ENCODE measurements around the gene SPATS2.
A peak's percentile ranks its signal among the peaks of the same experiment; 100 is the strongest.

Gene SPATS2

GRCh38 chr12:49348781-49349180 is 18.5 kb upstream of the SPATS2 start:
- Histone ChIP-seq H3K36me3 (ENCODE audit: insufficient read depth, low read length) (no peaks in the 10 kb centered on the region), H3K4me3 (ENCODE audit: low read length) (no peak overlapping the region), H3K27me3 (ENCODE audit: insufficient read depth, low read length) (peaks cover 31% of the 10 kb centered on the region), H3K9me3 (ENCODE audit: low read length) (no peaks in the 10 kb centered on the region), H2AFZ (ENCODE audit: low read depth, low read length) (no peak overlapping the region), H3K4me1 (ENCODE audit: insufficient read depth, low read length) (peaks cover 41% of the 10 kb centered on the region)

GRCh38 chr12:49349266-49349665 is 18.0 kb upstream of the SPATS2 start:
- no peaks in the 10 kb centered on the region for H3K9me3 ChIP-seq (ENCODE audit: low read length)
- H3K4me1 ChIP-seq (ENCODE audit: insufficient read depth, low read length), result peaks cover 37% of the 10 kb centered on the region
- H3K4me3 ChIP-seq (ENCODE audit: low read length), result no peak overlapping the region
- H3K27me3 ChIP-seq (ENCODE audit: insufficient read depth, low read length), result peaks cover 27% of the 10 kb centered on the region
- no peaks in the 10 kb centered on the region for H3K36me3 ChIP-seq (ENCODE audit: insufficient read depth, low read length)
- H2AFZ ChIP-seq (ENCODE audit: low read depth, low read length), result no peak overlapping the region

GRCh38 chr12:49352351-49352750 is 14.9 kb upstream of the SPATS2 start:
- Histone ChIP-seq H2AFZ (ENCODE audit: low read depth, low read length) (no peak overlapping the region), H3K36me3 (ENCODE audit: insufficient read depth, low read length) (no peaks in the 10 kb centered on the region), H3K4me3 (ENCODE audit: low read length) (no peak overlapping the region)

DNA sequence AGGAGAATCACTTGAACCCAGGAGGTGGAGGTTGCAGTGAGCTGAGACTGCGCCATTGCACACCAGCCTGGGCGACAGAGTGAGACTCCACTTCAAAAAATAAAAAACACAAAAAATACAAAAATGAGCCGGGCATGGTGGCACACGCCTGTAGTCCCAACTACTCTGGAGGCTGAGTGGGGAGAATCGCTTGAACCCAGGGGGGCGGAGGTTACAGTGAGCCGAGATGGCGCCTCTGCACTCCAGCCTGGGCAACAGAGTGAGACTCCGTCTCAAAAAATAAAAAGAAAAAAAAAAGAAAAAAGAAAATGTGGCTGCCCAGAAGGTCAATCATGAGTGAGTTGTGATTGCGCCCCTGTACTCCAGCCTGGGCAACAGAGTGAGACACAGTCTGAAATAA is 11.3 kb upstream of the SPATS2 start:
- Histone ChIP-seq H3K4me3 (ENCODE audit: low read length) (no peak overlapping the region), H3K9me3 (ENCODE audit: low read length) (no peaks in the 10 kb centered on the region), H2AFZ (ENCODE audit: low read depth, low read length) (no peak overlapping the region), H3K4me1 (ENCODE audit: insufficient read depth, low read length) (no peaks in the 10 kb centered on the region), H3K36me3 (ENCODE audit: insufficient read depth, low read length) (no peaks in the 10 kb centered on the region), H3K27me3 (ENCODE audit: insufficient read depth, low read length) (no peaks in the 10 kb centered on the region)

More at GRCh38 chr12:49352351-49352750, 14.9 kb upstream of the SPATS2 start:
- Histone ChIP-seq H3K4me1 (ENCODE audit: insufficient read depth, low read length) (peaks cover 11% of the 10 kb centered on the region), H3K27me3 (ENCODE audit: insufficient read depth, low read length) (peaks cover 9% of the 10 kb centered on the region), H3K9me3 (ENCODE audit: low read length) (no peaks in the 10 kb centered on the region)

DNA sequence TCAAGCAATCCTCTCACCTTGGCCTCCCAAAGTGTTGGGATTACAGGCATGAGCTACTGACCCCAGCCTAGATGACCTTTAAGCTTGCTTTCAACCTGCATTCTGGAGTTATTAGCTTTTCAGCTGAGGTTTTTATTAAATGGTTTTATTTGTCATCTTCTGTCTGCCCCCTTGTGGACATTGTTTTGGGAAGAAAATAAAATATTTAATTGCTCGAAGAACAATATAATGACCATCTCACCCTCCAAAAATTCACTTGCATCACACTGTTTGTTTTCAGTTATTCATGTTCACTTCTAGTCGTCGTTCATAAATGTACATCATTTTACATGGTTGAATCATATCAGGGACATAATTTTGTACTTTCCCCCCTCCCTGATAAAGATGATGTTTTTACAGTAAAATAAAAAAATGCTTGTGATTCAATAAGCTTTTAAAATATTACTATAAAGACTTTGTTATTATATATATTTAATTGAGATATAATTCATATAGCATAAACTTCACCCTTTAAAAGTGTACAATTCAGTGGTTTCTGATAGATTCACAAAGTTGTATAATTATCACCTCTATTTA is 10.1 kb upstream of the SPATS2 start:
- Histone ChIP-seq H3K4me1 (ENCODE audit: insufficient read depth, low read length) (no peaks in the 10 kb centered on the region), H2AFZ (ENCODE audit: low read depth, low read length) (no peak overlapping the region), H3K27me3 (ENCODE audit: insufficient read depth, low read length) (no peaks in the 10 kb centered on the region), H3K4me3 (ENCODE audit: low read length) (no peak overlapping the region), H3K9me3 (ENCODE audit: low read length) (no peaks in the 10 kb centered on the region), H3K36me3 (ENCODE audit: insufficient read depth, low read length) (no peaks in the 10 kb centered on the region)

- Histone ChIP-seq H3K4me1 (ENCODE audit: insufficient read depth, low read length) (no peaks in the 10 kb centered on the region), H3K4me3 (ENCODE audit: low read length) (no peak overlapping the region), H3K27me3 (ENCODE audit: insufficient read depth, low read length) (no peaks in the 10 kb centered on the region), H2AFZ (ENCODE audit: low read depth, low read length) (no peak overlapping the region), H3K9me3 (ENCODE audit: low read length) (no peaks in the 10 kb centered on the region), H3K36me3 (ENCODE audit: insufficient read depth, low read length) (no peaks in the 10 kb centered on the region)
Measured at GRCh38 chr12:49358483-49359141, 8.7 kb upstream of the SPATS2 start.

- Histone ChIP-seq H3K9me3 (ENCODE audit: low read length) (no peaks in the 10 kb centered on the region), H3K4me1 (ENCODE audit: insufficient read depth, low read length) (no peaks in the 10 kb centered on the region), H3K27me3 (ENCODE audit: insufficient read depth, low read length) (no peaks in the 10 kb centered on the region), H2AFZ (ENCODE audit: low read depth, low read length) (no peak overlapping the region), H3K4me3 (ENCODE audit: low read length) (no peak overlapping the region), H3K36me3 (ENCODE audit: insufficient read depth, low read length) (no peaks in the 10 kb centered on the region)
Measured at GRCh38 chr12:49359671-49360070, 7.6 kb upstream of the SPATS2 start.

DNA sequence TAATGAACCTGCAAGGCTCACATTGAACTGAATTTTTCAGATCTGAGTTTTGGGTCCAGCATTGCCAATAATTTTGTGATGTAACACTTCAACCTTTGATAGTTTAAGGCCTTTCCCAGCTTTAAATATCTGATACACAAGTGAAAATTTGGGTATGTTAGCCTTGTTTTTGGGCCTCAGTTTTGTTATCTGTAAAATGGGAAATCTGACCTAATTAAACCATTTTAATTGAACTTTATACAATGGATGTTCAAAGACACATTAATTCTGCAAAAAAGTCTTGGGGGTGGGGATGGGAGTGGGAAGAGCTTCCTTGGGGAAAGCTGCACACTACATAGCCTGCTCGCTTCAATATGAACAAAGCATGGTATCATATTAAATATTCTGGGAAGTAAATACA is 5.2 kb upstream of the SPATS2 start:
- no peaks in the 10 kb centered on the region for H3K9me3 ChIP-seq (ENCODE audit: low read length)
- no peaks in the 10 kb centered on the region for H3K36me3 ChIP-seq (ENCODE audit: insufficient read depth, low read length)
- no peak overlapping the region for H3K4me3 ChIP-seq (ENCODE audit: low read length)
- H2AFZ ChIP-seq (ENCODE audit: low read depth, low read length), result no peak overlapping the region
- H3K4me1 ChIP-seq (ENCODE audit: insufficient read depth, low read length), result no peaks in the 10 kb centered on the region
- no peaks in the 10 kb centered on the region for H3K27me3 ChIP-seq (ENCODE audit: insufficient read depth, low read length)

- H3K9me3 ChIP-seq (ENCODE audit: low read length), result no peaks in the 10 kb centered on the region
- no peaks in the 10 kb centered on the region for H3K27me3 ChIP-seq (ENCODE audit: insufficient read depth, low read length)
- no peak overlapping the region for H3K4me3 ChIP-seq (ENCODE audit: low read length)
- peaks cover 7% of the 10 kb centered on the region for H3K4me1 ChIP-seq (ENCODE audit: insufficient read depth, low read length)
- H2AFZ ChIP-seq (ENCODE audit: low read depth, low read length), result no peak overlapping the region
- no peaks in the 10 kb centered on the region for H3K36me3 ChIP-seq (ENCODE audit: insufficient read depth, low read length)
Measured at GRCh38 chr12:49364989-49365388, 2.3 kb upstream of the SPATS2 start.

DNA sequence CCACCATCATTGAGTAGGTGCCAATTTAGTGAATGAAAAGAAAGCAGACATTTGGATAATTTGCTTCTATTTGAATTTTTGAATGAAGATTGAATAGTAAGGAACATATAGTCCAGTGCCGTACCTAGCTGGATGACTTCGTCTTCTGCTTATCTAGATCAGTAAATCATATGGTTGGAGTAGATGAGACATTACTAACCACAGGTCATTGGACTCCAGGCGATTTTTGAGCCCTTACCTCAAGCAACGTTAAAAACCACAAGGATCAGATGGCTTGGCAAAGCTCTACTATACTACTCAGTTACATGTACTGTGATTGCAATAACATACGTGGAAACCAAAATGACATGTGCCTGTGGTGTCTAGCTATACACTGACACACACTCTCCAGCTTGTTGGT is 1.7 kb upstream of the SPATS2 start:
- Histone ChIP-seq H2AFZ (ENCODE audit: low read depth, low read length) (no peak overlapping the region), H3K4me3 (ENCODE audit: low read length) (peak overlapping the region; percentile 70), H3K36me3 (ENCODE audit: insufficient read depth, low read length) (no peaks in the 10 kb centered on the region), H3K4me1 (ENCODE audit: insufficient read depth, low read length) (peaks cover 7% of the 10 kb centered on the region), H3K27me3 (ENCODE audit: insufficient read depth, low read length) (no peaks in the 10 kb centered on the region), H3K9me3 (ENCODE audit: low read length) (no peaks in the 10 kb centered on the region)

- peak overlapping the region; percentile 70 for H3K4me3 ChIP-seq (ENCODE audit: low read length)
- H3K4me1 ChIP-seq (ENCODE audit: insufficient read depth, low read length), result peaks cover 7% of the 10 kb centered on the region
- no peaks in the 10 kb centered on the region for H3K9me3 ChIP-seq (ENCODE audit: low read length)
- H2AFZ ChIP-seq (ENCODE audit: low read depth, low read length), result peak overlapping the region; percentile 96
- H3K27me3 ChIP-seq (ENCODE audit: insufficient read depth, low read length), result no peaks in the 10 kb centered on the region
- peaks cover 2% of the 10 kb centered on the region for H3K36me3 ChIP-seq (ENCODE audit: insufficient read depth, low read length)
Measured at GRCh38 chr12:49366096-49366651, 1.1 kb upstream of the SPATS2 start.

- Histone ChIP-seq H3K4me3 (ENCODE audit: low read length) (peak overlapping the region; percentile 70), H2AFZ (ENCODE audit: low read depth, low read length) (peak overlapping the region; percentile 96), H3K4me1 (ENCODE audit: insufficient read depth, low read length) (peaks cover 7% of the 10 kb centered on the region), H3K9me3 (ENCODE audit: low read length) (no peaks in the 10 kb centered on the region), H3K27me3 (ENCODE audit: insufficient read depth, low read length) (no peaks in the 10 kb centered on the region), H3K36me3 (ENCODE audit: insufficient read depth, low read length) (peaks cover 6% of the 10 kb centered on the region)
Measured at GRCh38 chr12:49366652-49367380, 446 bp upstream of the SPATS2 start.

DNA sequence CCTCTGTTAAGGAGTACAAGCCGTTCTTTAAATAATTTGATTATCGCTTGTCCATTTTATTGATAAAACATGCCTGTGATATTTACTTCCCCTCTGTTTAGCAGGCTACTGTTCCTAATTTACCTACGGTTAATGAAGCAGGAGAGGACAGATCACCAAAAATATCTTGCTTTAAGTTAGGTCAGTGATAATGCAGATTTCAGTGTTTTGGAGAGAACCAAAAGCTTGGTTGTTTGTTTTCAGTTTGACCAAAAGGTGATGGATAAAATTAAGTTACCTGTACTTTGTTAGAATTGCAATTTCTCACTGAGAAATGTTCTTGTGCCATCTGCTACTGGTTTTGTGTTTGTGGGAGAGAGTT is 958 bp downstream of the SPATS2 start:
- Histone ChIP-seq H2AFZ (ENCODE audit: low read depth, low read length) (peak overlapping the region; percentile 21), H3K4me1 (ENCODE audit: insufficient read depth, low read length) (peaks cover 7% of the 10 kb centered on the region), H3K36me3 (ENCODE audit: insufficient read depth, low read length) (peaks cover 6% of the 10 kb centered on the region), H3K27me3 (ENCODE audit: insufficient read depth, low read length) (no peaks in the 10 kb centered on the region), H3K4me3 (ENCODE audit: low read length) (peak overlapping the region; percentile 70), H3K9me3 (ENCODE audit: low read length) (no peaks in the 10 kb centered on the region)

Measured in neuron (in vitro differentiated cells).